Measurements from ENCODE around the gene PPP1CC. TPM values are rescaled to one million over a fixed set of nuclear protein-coding genes. Genes with fewer than 3 reads are reported as not detected.

PPP1CC gene
- total and polyA plus RNA-seq, 9 donors = 94.4 to 158 (median 126) TPM

GRCh38 chr12:110683888-110684287 is 58.8 kb downstream of the PPP1CC start:
- H3K27ac ChIP-seq = no peak overlapping the region
- no peak for TF ChIP-seq EP300 (IDR thresholded peaks at IDR 0.05)
- TF ChIP-seq, protein P1, sequence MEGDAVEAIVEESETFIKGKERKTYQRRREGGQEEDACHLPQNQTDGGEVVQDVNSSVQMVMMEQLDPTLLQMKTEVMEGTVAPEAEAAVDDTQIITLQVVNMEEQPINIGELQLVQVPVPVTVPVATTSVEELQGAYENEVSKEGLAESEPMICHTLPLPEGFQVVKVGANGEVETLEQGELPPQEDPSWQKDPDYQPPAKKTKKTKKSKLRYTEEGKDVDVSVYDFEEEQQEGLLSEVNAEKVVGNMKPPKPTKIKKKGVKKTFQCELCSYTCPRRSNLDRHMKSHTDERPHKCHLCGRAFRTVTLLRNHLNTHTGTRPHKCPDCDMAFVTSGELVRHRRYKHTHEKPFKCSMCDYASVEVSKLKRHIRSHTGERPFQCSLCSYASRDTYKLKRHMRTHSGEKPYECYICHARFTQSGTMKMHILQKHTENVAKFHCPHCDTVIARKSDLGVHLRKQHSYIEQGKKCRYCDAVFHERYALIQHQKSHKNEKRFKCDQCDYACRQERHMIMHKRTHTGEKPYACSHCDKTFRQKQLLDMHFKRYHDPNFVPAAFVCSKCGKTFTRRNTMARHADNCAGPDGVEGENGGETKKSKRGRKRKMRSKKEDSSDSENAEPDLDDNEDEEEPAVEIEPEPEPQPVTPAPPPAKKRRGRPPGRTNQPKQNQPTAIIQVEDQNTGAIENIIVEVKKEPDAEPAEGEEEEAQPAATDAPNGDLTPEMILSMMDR (IDR thresholded peaks at IDR 0.05) = no peak
- intact Hi-C loops (cut with DNase I) = no loop called here
- H3K4me3 ChIP-seq = no peak overlapping the region
- H3K36me3 ChIP-seq = no peaks in the 10 kb centered on the region
- H3K4me1 ChIP-seq (ENCODE audit: insufficient read depth) = peaks cover 3% of the 10 kb centered on the region
- WGBS, 3 donors = 95 to 97% (median 96%) methylated on average over 2 of the region's 2 CpGs
- H3K9me3 ChIP-seq = no peaks in the 10 kb centered on the region
- DNase-seq = no peak
- no peaks in the 10 kb centered on the region for H3K27me3 ChIP-seq

DNA sequence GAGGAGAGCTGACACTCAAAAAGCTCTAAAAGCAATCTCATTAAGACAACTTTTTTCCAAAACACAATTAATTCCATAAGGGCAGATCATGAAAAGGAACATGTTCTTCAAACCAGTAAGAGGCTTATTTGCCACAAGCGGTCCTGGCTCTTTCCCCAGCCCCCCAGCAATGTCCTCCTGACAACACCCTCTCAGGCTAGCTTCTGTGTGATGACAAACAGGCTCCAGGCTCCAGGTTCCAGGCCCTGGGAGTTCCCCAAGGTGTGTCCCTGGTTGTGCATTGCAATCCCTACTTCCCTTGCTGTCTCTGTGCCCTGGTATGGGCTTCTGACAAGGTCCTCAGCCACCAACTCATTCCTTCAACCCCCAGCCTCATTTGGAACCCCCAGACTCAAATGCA is 62.7 kb downstream of the PPP1CC start:
- no peaks in the 10 kb centered on the region for H3K9me3 ChIP-seq
- no peaks in the 10 kb centered on the region for H3K27me3 ChIP-seq
- H3K36me3 ChIP-seq = no peaks in the 10 kb centered on the region
- H3K4me3 ChIP-seq = no peak overlapping the region
- H3K27ac ChIP-seq = no peak overlapping the region
- TF ChIP-seq, protein P1 (IDR thresholded peaks at IDR 0.05) = no peak
- no peak for TF ChIP-seq POLR2A (IDR thresholded peaks at IDR 0.05)
- no peak for DNase-seq
- 82 to 93% (median 85%) methylated on average over 1 of the region's 1 CpG for WGBS, 3 donors
- H3K4me1 ChIP-seq (ENCODE audit: insufficient read depth) = no peaks in the 10 kb centered on the region
- intact Hi-C loops (cut with DNase I) = no loop called here

DNA sequence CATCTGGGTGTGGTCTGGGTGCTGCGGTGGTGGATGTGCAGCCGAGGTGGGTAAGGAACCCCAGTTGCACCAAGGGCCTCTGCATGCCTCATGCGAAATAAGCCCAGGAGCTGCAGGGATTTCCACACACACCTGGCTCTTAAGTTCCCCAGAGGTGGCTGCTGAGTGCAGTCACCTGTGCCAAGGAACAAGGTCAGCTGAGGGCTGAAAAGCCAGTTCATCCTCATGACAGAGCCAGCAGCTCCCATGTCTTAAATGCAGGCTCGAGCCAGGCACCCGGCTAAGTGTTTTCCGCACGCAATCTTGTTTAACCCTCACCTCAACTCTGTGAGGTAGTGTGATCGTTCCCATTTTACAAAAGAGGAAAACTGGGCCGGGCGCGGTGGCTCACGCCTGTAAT is 63.5 kb downstream of the PPP1CC start:
- DNase-seq = no peak
- no peak overlapping the region for H3K4me3 ChIP-seq
- H3K27ac ChIP-seq = no peak overlapping the region
- intact Hi-C loops (cut with DNase I) = no loop called here
- no peaks in the 10 kb centered on the region for H3K36me3 ChIP-seq
- no peak for TF ChIP-seq POLR2A (IDR thresholded peaks at IDR 0.05)
- TF ChIP-seq, protein P1 (IDR thresholded peaks at IDR 0.05) = no peak
- TF ChIP-seq EP300 (IDR thresholded peaks at IDR 0.05) = no peak
- no peaks in the 10 kb centered on the region for H3K4me1 ChIP-seq (ENCODE audit: insufficient read depth)
- no peaks in the 10 kb centered on the region for H3K27me3 ChIP-seq
- 93 to 95% (median 94%) methylated on average over 12 of the region's 12 CpGs for WGBS, 3 donors
- H3K9me3 ChIP-seq = no peaks in the 10 kb centered on the region

DNA sequence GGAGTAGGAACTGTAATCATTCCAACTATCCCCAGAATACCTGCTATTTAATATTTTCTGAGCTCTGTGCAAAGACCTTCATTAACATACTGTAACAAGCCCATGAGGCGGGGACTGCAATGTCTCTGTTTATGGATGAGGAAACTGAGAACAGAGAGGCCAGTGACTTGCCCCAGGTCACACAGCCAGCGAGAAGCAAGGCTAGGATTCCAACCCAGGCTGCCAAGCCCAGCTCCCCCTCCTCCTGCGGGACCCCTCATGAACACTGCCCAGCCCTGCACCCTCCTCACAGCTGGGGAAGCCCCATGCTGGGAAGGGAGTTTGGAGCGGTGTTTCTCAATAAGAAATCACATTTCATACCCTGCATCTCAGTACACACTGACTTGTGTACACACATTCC is 64.7 kb downstream of the PPP1CC start:
- no peak for DNase-seq
- H3K4me1 ChIP-seq (ENCODE audit: insufficient read depth) = no peaks in the 10 kb centered on the region
- no peak overlapping the region for H3K4me3 ChIP-seq
- H3K36me3 ChIP-seq = no peaks in the 10 kb centered on the region
- H3K27ac ChIP-seq = no peak overlapping the region
- H3K9me3 ChIP-seq = no peaks in the 10 kb centered on the region
- 92 to 96% (median 95%) methylated on average over 4 of the region's 4 CpGs for whole genome bisulfite sequencing, 3 donors
- H3K27me3 ChIP-seq = no peaks in the 10 kb centered on the region
- intact Hi-C loops (cut with DNase I) = no loop called here
- TF ChIP-seq POLR2A (IDR thresholded peaks at IDR 0.05) (no peak), EP300 (IDR thresholded peaks at IDR 0.05) (no peak)
- TF ChIP-seq, protein P1 (IDR thresholded peaks at IDR 0.05) = no peak

All from ovary (tissue), 9 donors.